K562 (cell line): ENCODE data around the gene SCUBE1. TPM values are rescaled to one million over a fixed set of nuclear protein-coding genes. Genes with fewer than 3 reads are reported as not detected.

ENCODE experiments used
- ATAC-seq: fragments of 200-7000 bp; cut with Tn5 transposase; 3 replicates; pipeline ENCODE4 v1.9.1; 2020; ENCODE audit warnings: moderate library complexity
- BruUV-seq: library from RNA; stranded (reverse); fragments of 400-500 nt; replicated peaks from 2 replicates; lab custom pipeline; 2021; lab: Mats Ljungman, UMichigan
- CTCF ChIA-PET: fragments of 300-600 bp; formaldehyde crosslinking; extraction: SDS; loops from one replicate; lab custom pipeline; 2021; ENCODE audit warnings: low intra/inter-chr PET ratio; lab: Yijun Ruan, JAX
- POLR2A ChIA-PET: fragments of 300-600, 350-650 bp; sonication (Branson Sonifier 250); formaldehyde crosslinking; extraction: SDS; loops from one replicate; lab custom pipeline; 2021; ENCODE audit warnings: antibody characterized with exemption, inconsistent platforms; lab: Yijun Ruan, JAX
- DNase-seq, 4 experiments: peaks; one replicate each; pipeline versions ENCODE4 v3.0.0 to v3.0.0-alpha.2; 2011 to 2018; ENCODE audit warnings: low spot score in 3 of 4, mixed read lengths in 3 of 4; ENCODE audit errors: extremely low read depth in 1 of 4
- FAIRE-seq: peaks from 2 replicates; lab custom pipeline; 2011; peaks lifted over from hg19 to GRCh38; lab: Jason Lieb, UNC
- H2AFZ ChIP-seq: 2 replicates; pipeline ENCODE4 v1.6.0; 2011; ENCODE audit warnings: low read depth, low read length, control low read depth, inconsistent platforms
- H3K27ac ChIP-seq: fragments of 200-600 bp; 3 replicates; pipeline ENCODE4 v1.8.0; 2011; ENCODE audit warnings: low read depth, mild to moderate bottlenecking, control low read depth, inconsistent platforms, low read length, moderate library complexity, mixed read lengths; ENCODE audit errors: extremely low read depth
- H3K27me3 ChIP-seq, 2 experiments: fragments of 300-600 bp in 1 of 2; 2 replicates in 1 of 2; 3 replicates in 1 of 2; pipeline versions ENCODE4 v1.6.0 to v1.8.0; 2011; ENCODE audit warnings: inconsistent platforms in 2 of 2, low read length in 2 of 2, mild to moderate bottlenecking in 1 of 2, mixed read lengths in 1 of 2, moderate library complexity in 1 of 2; ENCODE audit not compliant: control insufficient read depth in 2 of 2, insufficient read depth in 2 of 2
- H3K36me3 ChIP-seq: fragments of 300-600 bp; 3 replicates; pipeline ENCODE4 v1.8.0; 2011; ENCODE audit warnings: mild to moderate bottlenecking, low read length, inconsistent platforms; ENCODE audit not compliant: control insufficient read depth, insufficient read depth
- H3K4me1 ChIP-seq, 2 experiments: fragments of 200-600 bp in 1 of 2; replicated peaks in 1 of 2; 2 replicates in 1 of 2; 3 replicates in 1 of 2; pipeline versions ENCODE4 v1.5.1 to v1.8.0; 2011; ENCODE audit warnings: inconsistent platforms in 2 of 2, low read length in 2 of 2, mild to moderate bottlenecking in 1 of 2, mixed read lengths in 1 of 2, moderate library complexity in 1 of 2; ENCODE audit not compliant: control insufficient read depth in 2 of 2, insufficient read depth in 2 of 2
- H3K4me2 ChIP-seq: 2 replicates; pipeline ENCODE4 v1.6.1; 2011; ENCODE audit warnings: low read length, control low read depth, inconsistent platforms, mixed read lengths; ENCODE audit not compliant: insufficient read depth
- H3K4me3 ChIP-seq: fragments of 200-600 bp; sonication (generic), shearing (Covaris generic); 2 replicates; pipeline ENCODE4 v1.5.1; 2016; ENCODE audit warnings: control low read depth, inconsistent platforms
- H3K79me2 ChIP-seq: fragments of 200-600 bp; 3 replicates; pipeline ENCODE4 v1.8.0; 2011; ENCODE audit warnings: low read length, inconsistent platforms; ENCODE audit not compliant: control insufficient read depth, insufficient read depth
- H3K9ac ChIP-seq, 2 experiments: 2 replicates each; pipeline versions ENCODE4 v1.6.0 to v1.6.1; 2011; ENCODE audit warnings: low read depth in 2 of 2, low read length in 2 of 2, control low read depth in 1 of 2, inconsistent platforms in 1 of 2, mild to moderate bottlenecking in 1 of 2, mixed read lengths in 1 of 2; ENCODE audit not compliant: insufficient read depth in 1 of 2
- H3K9me1 ChIP-seq: one replicate; pipeline ENCODE4 v1.6.0; 2011; ENCODE audit warnings: inconsistent platforms, mild to moderate bottlenecking, low read length, moderate library complexity; ENCODE audit not compliant: control insufficient read depth, insufficient read depth
- H3K9me3 ChIP-seq: replicated peaks from 2 replicates; pipeline ENCODE4 v1.5.1; 2011; ENCODE audit warnings: low read depth, low read length, inconsistent platforms; ENCODE audit not compliant: control insufficient read depth, insufficient read depth
- H4K20me1 ChIP-seq: replicated peaks from 2 replicates; pipeline ENCODE4 v1.6.1; 2011; ENCODE audit warnings: low read length, inconsistent platforms, mixed read lengths; ENCODE audit not compliant: control insufficient read depth, insufficient read depth
- BHLHE40 ChIP-seq: IDR thresholded peaks from 2 replicates; pipeline ENCODE4 v1.6.1; 2011; ENCODE audit warnings: low read length, improper control_type of control experiment
- CBX3 ChIP-seq, 2 experiments: IDR thresholded peaks; 1 replicate in 1 of 2; 2 replicates in 1 of 2; pipeline ENCODE4 v1.6.1; 2012; ENCODE audit warnings: inconsistent platforms in 2 of 2, low read length in 2 of 2, borderline replicate concordance in 1 of 2, control low read depth in 1 of 2
- CXXC5 ChIP-seq: fragments of 250-450 bp; sonication (Bioruptor Pico); IDR thresholded peaks from 2 replicates; pipeline ENCODE4 v1.8.0; 2022; ENCODE audit warnings: inconsistent platforms, mild to moderate bottlenecking, moderate library complexity
- EHMT2 ChIP-seq: fragments of 450-650 bp; IDR thresholded peaks from 2 replicates; pipeline ENCODE4 v1.6.1; 2018; ENCODE audit warnings: antibody characterized with exemption
- ELF2 ChIP-seq: fragments of 250-450 bp; sonication (Bioruptor Pico); IDR thresholded peaks from 2 replicates; pipeline ENCODE4 v1.5.0; 2021; ENCODE audit warnings: mild to moderate bottlenecking
- ETV1 ChIP-seq: fragments of 450-650 bp; conservative IDR thresholded peaks from 2 replicates; pipeline ENCODE4 v1.6.1; 2016; ENCODE audit warnings: missing genetic modification characterization, control low read depth, low read depth, missing compliant biosample characterization
- GABPA ChIP-seq: fragments of 200-800 bp; sonication (Bioruptor generic); conservative IDR thresholded peaks from 2 replicates; pipeline ENCODE4 v1.6.1; 2016; ENCODE audit warnings: low read depth, missing genetic modification characterization, missing compliant biosample characterization
- GABPB1 ChIP-seq: sonication (generic); formaldehyde crosslinking; IDR thresholded peaks from 2 replicates; pipeline ENCODE4 v1.8.0; 2022; ENCODE audit warnings: mild to moderate bottlenecking, missing genetic modification reagents
- HCFC1 ChIP-seq: IDR thresholded peaks from 2 replicates; pipeline ENCODE4 v1.6.1; 2012; ENCODE audit warnings: low read depth, low read length, improper control_type of control experiment
- MYNN ChIP-seq, 2 experiments: sonication (generic); formaldehyde crosslinking in 1 of 2; IDR thresholded peaks; 2 replicates each; pipeline versions ENCODE4 v1.5.0 to v1.6.1; 2016 to 2020; ENCODE audit warnings: antibody characterized with exemption in 1 of 2, missing genetic modification reagents in 1 of 2
- NR2C1 ChIP-seq, 2 experiments: fragments of 450-650 bp; IDR thresholded peaks; 2 replicates each; pipeline ENCODE4 v1.6.1; 2017; ENCODE audit warnings: mild to moderate bottlenecking in 2 of 2, antibody characterized with exemption in 1 of 2, inconsistent platforms in 1 of 2, missing compliant biosample characterization in 1 of 2, missing genetic modification characterization in 1 of 2
- NR2C2 ChIP-seq, 2 experiments: fragments of 200-800 bp in 1 of 2; sonication (Bioruptor generic) in 1 of 2; sonication (generic) in 1 of 2; formaldehyde crosslinking in 1 of 2; IDR thresholded peaks; 2 replicates each; pipeline versions ENCODE4 v1.6.1 to v1.8.0; 2016 to 2022; ENCODE audit warnings: mild to moderate bottlenecking in 1 of 2, missing compliant biosample characterization in 1 of 2, missing genetic modification characterization in 1 of 2, missing genetic modification reagents in 1 of 2
- SAFB ChIP-seq: fragments of 200-400 bp; formaldehyde crosslinking; IDR thresholded peaks from 2 replicates; pipeline ENCODE4 v1.6.1; 2017; ENCODE audit warnings: low read depth, low read length, borderline replicate concordance
- SMAD4 ChIP-seq: fragments of 250-450 bp; sonication (Bioruptor Pico); conservative IDR thresholded peaks from 2 replicates; pipeline ENCODE4 v1.8.0; 2021; ENCODE audit warnings: inconsistent platforms, mild to moderate bottlenecking, moderate library complexity
- TRIM28 ChIP-seq: fragments of 450-650 bp; IDR thresholded peaks from 2 replicates; pipeline ENCODE4 v1.6.1; 2017
- TSHZ1 ChIP-seq: fragments of 250-450 bp; sonication (Bioruptor Pico); IDR thresholded peaks from 2 replicates; pipeline ENCODE4 v1.4.0; 2020; ENCODE audit warnings: mild to moderate bottlenecking, moderate library complexity
- ZNF589 ChIP-seq: fragments of 200-800 bp; sonication (Bioruptor generic); IDR thresholded peaks from 2 replicates; pipeline ENCODE4 v1.6.1; 2016; ENCODE audit warnings: low read depth, missing genetic modification characterization, missing compliant biosample characterization
- ZSCAN29 ChIP-seq: fragments of 450-650 bp; IDR thresholded peaks from 2 replicates; pipeline ENCODE4 v1.6.1; 2017
- WGBS: fragments of 100-300 bp; shearing (Covaris generic); methylation state at CpG from one replicate; pipeline ENCODE4 v1.1.6; 2016; ENCODE audit warnings: low coverage, mixed read lengths; ENCODE audit not compliant: insufficient coverage; ENCODE audit errors: missing lambda C conversion rate; 5-methylcytosine and 5-hydroxymethylcytosine counted together
- in situ Hi-C: fragments of 300-500 bp; cut with MboI; formaldehyde crosslinking; loops from 4 replicates; pipeline ENCODE4 v1.15.0; 2018; ENCODE audit warnings: inconsistent platforms, mixed read lengths
- intact Hi-C: fragments of 100-400 bp; cut with micrococcal nuclease; formaldehyde crosslinking; loops from 2 replicates; pipeline ENCODE4 v1.14.2; 2022
- polyA plus RNA-seq, 8 experiments: library from polyadenylated mRNA; depleted of rRNA in 4 of 8; stranded (reverse) in 5 of 8; unstranded in 3 of 8; fragments of >200 nt; fragmentation: Nextera tagmentation in 2 of 8; fragmentation: Illumina TruSeq in 1 of 8; extraction: Ambion mirVana in 2 of 8; extraction: Trizol in 1 of 8; gene quantifications; 2 replicates each; pipeline versions ENCODE4 v1.2.1 to v1.2.3, GENCODE V29; 2011 to 2014; ENCODE audit warnings: inconsistent platforms in 1 of 8, missing spikeins in 1 of 8
- total RNA-seq, 7 experiments: library from RNA; depleted of rRNA in 6 of 7; stranded (reverse); fragments of >200 nt in 6 of 7; fragmentation: Illumina TruSeq in 2 of 7; extraction: Trizol in 2 of 7; gene quantifications; 2 replicates each; pipeline versions ENCODE4 v1.2.1 to v1.2.3, GENCODE V29; 2011 to 2021; ENCODE audit warnings: low replicate concordance in 1 of 7

SCUBE1 gene
- total and polyA plus RNA-seq, 9 of the 15 experiments (the other 6 are each of a cell fraction or from before 2014, with no cell fraction given), result 0.03 to 0.47 (median 0.29) TPM; not detected in 6

GRCh38 chr22:43320943-43321900, 21.9 kb downstream of the SCUBE1 start:
- ChIA-PET CTCF (no interaction called here), POLR2A (interaction anchor here (0.9 kb wide), 1 partner anchor 488 kb away, joined by 3 read pairs; no protein-coding TSS in a partner anchor)
- TF ChIP-seq NR2C2 (CRISPR knock-in tag; IDR thresholded peaks at IDR 0.05) (no peak), NR2C2 (tag; IDR thresholded peaks at IDR 0.05) (peak; percentile 96), TSHZ1 (CRISPR knock-in tag) (no peak), GABPA (tag) (peak; percentile 91), BHLHE40 (no peak), CXXC5 (CRISPR knock-in tag) (peak; percentile 76), SAFB (no peak), ZNF589 (CRISPR knock-in tag) (peak; percentile 29; the same call in 1 of the 2 replicates), HCFC1 (0 out of 2 replicates have a peak, but pooled peaks have one; percentile 29), ZSCAN29 (no peak), ETV1 (tag) (peak; percentile 76), MYNN (IDR thresholded peaks at IDR 0.05) (no peak), MYNN (CRISPR knock-in tag; IDR thresholded peaks at IDR 0.05) (no peak), CBX3 (IDR thresholded peaks at IDR 0.05; ENCODE audit: borderline replicate concordance in 1 of 2, low read length in 2 of 2) (0 out of 3 replicates have a peak, but pooled peaks of 1 of the 2 experiments have one; percentile 33), SMAD4 (CRISPR knock-in tag) (peak; percentile 55), TRIM28 (no peak), GABPB1 (CRISPR knock-in tag) (peak; percentile 50; the same call in 1 of the 2 replicates), ELF2 (CRISPR knock-in tag) (no peak), NR2C1 (IDR thresholded peaks at IDR 0.05) (peak; percentile 94), NR2C1 (tag; IDR thresholded peaks at IDR 0.05) (peak; percentile 96), EHMT2 (peak; percentile 80; the same call in 1 of the 2 replicates)

More at GRCh38 chr22:43320943-43321900, 21.9 kb downstream of the SCUBE1 start:
- BruUV-seq, result no TSS peak
- 31% methylated on average over 10 of the region's 21 CpGs for WGBS
- H4K20me1 ChIP-seq, result no peaks in the 10 kb centered on the region
- in situ Hi-C loops (no loop called here), intact Hi-C loops (no loop called here)
- H3K4me1 ChIP-seq, result peaks cover 0 to 3% of the 10 kb centered on the region in 2 experiments; a peak in 1 of 5 replicates
- H3K9me1 ChIP-seq, result no peaks in the 10 kb centered on the region
- H3K79me2 ChIP-seq, result no peaks in the 10 kb centered on the region
- ATAC-seq, result peak; percentile 47; the same call in 1 of the 3 replicates
- H2AFZ ChIP-seq, result peak overlapping the region; percentile 70; the same call in 1 of the 2 replicates
- FAIRE-seq, result no peak
- H3K27ac ChIP-seq, result no peak overlapping the region
- H3K27me3 ChIP-seq, result peaks cover 0 to 8% of the 10 kb centered on the region in 2 experiments; a peak in 2 of 5 replicates
- H3K4me2 ChIP-seq, result peak overlapping the region; percentile 60
- peak; percentile 13 to 51 (median 33) for DNase-seq
- no peak overlapping the region for H3K9ac ChIP-seq
- H3K4me3 ChIP-seq, result peak overlapping the region; percentile 3; the same call in 1 of the 2 replicates
- H3K9me3 ChIP-seq, result no peaks in the 10 kb centered on the region
- no peaks in the 10 kb centered on the region for H3K36me3 ChIP-seq
